Measurements from ENCODE around the gene KATNB1.

Gene KATNB1

GRCh38 chr16:57758331-57759117 is 23.0 kb downstream of the KATNB1 start:
- H3K27ac Mint-ChIP-seq, result no peak overlapping the region
- no peaks in the 10 kb centered on the region for H3K9me3 Mint-ChIP-seq
- peaks cover 6% of the 10 kb centered on the region for H3K36me3 Mint-ChIP-seq (ENCODE audit: low read depth)
- no peaks in the 10 kb centered on the region for H3K27me3 Mint-ChIP-seq
- ATAC-seq (no peak), DNase-seq (no peak)
- no peaks in the 10 kb centered on the region for H3K4me1 Mint-ChIP-seq
- no peak overlapping the region for H3K4me3 Mint-ChIP-seq

- no peak for ATAC-seq
- Mint-ChIP-seq H3K27ac (no peak overlapping the region), H3K9me3 (no peaks in the 10 kb centered on the region), H3K27me3 (no peaks in the 10 kb centered on the region), H3K4me3 (no peak overlapping the region), H3K36me3 (ENCODE audit: low read depth) (peaks cover 6% of the 10 kb centered on the region), H3K4me1 (no peaks in the 10 kb centered on the region)
- DNase-seq, result no peak
Measured at GRCh38 chr16:57759131-57759530, 23.6 kb downstream of the KATNB1 start.

GRCh38 chr16:57759541-57760356 is 24.2 kb downstream of the KATNB1 start:
- Mint-ChIP-seq H3K36me3 (ENCODE audit: low read depth) (peaks cover 3% of the 10 kb centered on the region), H3K4me1 (peaks cover 3% of the 10 kb centered on the region), H3K9me3 (no peaks in the 10 kb centered on the region), H3K4me3 (no peak overlapping the region), H3K27me3 (no peaks in the 10 kb centered on the region), H3K27ac (no peak overlapping the region)
- DNase-seq (no peak), ATAC-seq (no peak)

- no peak overlapping the region for H3K27ac Mint-ChIP-seq
- no peaks in the 10 kb centered on the region for H3K27me3 Mint-ChIP-seq
- H3K4me1 Mint-ChIP-seq, result peaks cover 3% of the 10 kb centered on the region
- no peak overlapping the region for H3K4me3 Mint-ChIP-seq
- no peaks in the 10 kb centered on the region for H3K9me3 Mint-ChIP-seq
- ATAC-seq (no peak), DNase-seq (no peak)
- H3K36me3 Mint-ChIP-seq (ENCODE audit: low read depth), result peaks cover 3% of the 10 kb centered on the region
Measured at GRCh38 chr16:57760357-57761160, 25.0 kb downstream of the KATNB1 start.

GRCh38 chr16:57761301-57761700 is 25.7 kb downstream of the KATNB1 start:
- Mint-ChIP-seq H3K27me3 (no peaks in the 10 kb centered on the region), H3K4me3 (no peak overlapping the region), H3K27ac (no peak overlapping the region), H3K36me3 (ENCODE audit: low read depth) (peaks cover 1% of the 10 kb centered on the region), H3K4me1 (peaks cover 3% of the 10 kb centered on the region), H3K9me3 (no peaks in the 10 kb centered on the region)
- DNase-seq (no peak), ATAC-seq (no peak)

GRCh38 chr16:57761957-57762356 is 26.4 kb downstream of the KATNB1 start:
- no peak overlapping the region for H3K27ac Mint-ChIP-seq
- H3K36me3 Mint-ChIP-seq (ENCODE audit: low read depth), result no peaks in the 10 kb centered on the region
- no peak for ATAC-seq
- H3K27me3 Mint-ChIP-seq, result no peaks in the 10 kb centered on the region
- DNase-seq, result no peak
- H3K9me3 Mint-ChIP-seq, result no peaks in the 10 kb centered on the region
- peaks cover 3% of the 10 kb centered on the region for H3K4me1 Mint-ChIP-seq
- no peak overlapping the region for H3K4me3 Mint-ChIP-seq

GRCh38 chr16:57762365-57763040 is 26.9 kb downstream of the KATNB1 start:
- DNase-seq (no peak), ATAC-seq (no peak)
- Mint-ChIP-seq H3K4me3 (no peak overlapping the region), H3K36me3 (ENCODE audit: low read depth) (no peaks in the 10 kb centered on the region), H3K4me1 (peaks cover 3% of the 10 kb centered on the region), H3K9me3 (no peaks in the 10 kb centered on the region), H3K27ac (no peak overlapping the region), H3K27me3 (no peaks in the 10 kb centered on the region)

- Mint-ChIP-seq H3K36me3 (ENCODE audit: low read depth) (no peaks in the 10 kb centered on the region), H3K9me3 (no peaks in the 10 kb centered on the region), H3K27me3 (no peaks in the 10 kb centered on the region), H3K27ac (no peak overlapping the region), H3K4me3 (no peak overlapping the region), H3K4me1 (peaks cover 3% of the 10 kb centered on the region)
- ATAC-seq (no peak), DNase-seq (no peak)
Measured at GRCh38 chr16:57763285-57764005, 27.9 kb downstream of the KATNB1 start.

- Mint-ChIP-seq H3K27ac (no peak overlapping the region), H3K4me3 (no peak overlapping the region), H3K4me1 (peaks cover 3% of the 10 kb centered on the region), H3K9me3 (no peaks in the 10 kb centered on the region), H3K36me3 (ENCODE audit: low read depth) (no peaks in the 10 kb centered on the region), H3K27me3 (no peaks in the 10 kb centered on the region)
- DNase-seq, result no peak
- no peak for ATAC-seq
Measured at GRCh38 chr16:57764006-57764340, 28.4 kb downstream of the KATNB1 start.

- Mint-ChIP-seq H3K9me3 (no peaks in the 10 kb centered on the region), H3K27ac (no peak overlapping the region), H3K4me1 (peaks cover 3% of the 10 kb centered on the region), H3K27me3 (no peaks in the 10 kb centered on the region), H3K36me3 (ENCODE audit: low read depth) (no peaks in the 10 kb centered on the region), H3K4me3 (no peak overlapping the region)
- peak; percentile 29 for DNase-seq
- ATAC-seq, result peak; percentile 21
Measured at GRCh38 chr16:57764341-57765159, 29.0 kb downstream of the KATNB1 start.

- Mint-ChIP-seq H3K4me1 (peaks cover 3% of the 10 kb centered on the region), H3K4me3 (no peak overlapping the region), H3K27ac (no peak overlapping the region), H3K9me3 (no peaks in the 10 kb centered on the region), H3K36me3 (ENCODE audit: low read depth) (no peaks in the 10 kb centered on the region), H3K27me3 (no peaks in the 10 kb centered on the region)
- DNase-seq (no peak), ATAC-seq (no peak)
Measured at GRCh38 chr16:57765160-57765728, 29.7 kb downstream of the KATNB1 start.

- no peak for ATAC-seq
- Mint-ChIP-seq H3K4me3 (no peak overlapping the region), H3K4me1 (peaks cover 3% of the 10 kb centered on the region), H3K9me3 (no peaks in the 10 kb centered on the region), H3K27me3 (no peaks in the 10 kb centered on the region), H3K27ac (no peak overlapping the region), H3K36me3 (ENCODE audit: low read depth) (no peaks in the 10 kb centered on the region)
- no peak for DNase-seq
Measured at GRCh38 chr16:57766714-57767348, 31.3 kb downstream of the KATNB1 start.
